WTC11 (cell line): ENCODE data around the gene MIX23. TPM values are rescaled to one million over a fixed set of nuclear protein-coding genes. Genes with fewer than 3 reads are reported as not detected.

Experiments used
- ATAC-seq: fragments of 200-7000 bp; cut with Tn5 transposase; 2 replicates; pipeline ENCODE4 v1.10.0; 2021; ENCODE audit warnings: mild to moderate bottlenecking, moderate library complexity
- CTCF ChIA-PET: fragments of 300-600 bp; sonication (Branson Sonifier 250); formaldehyde crosslinking; loops from one replicate; lab custom pipeline; 2021; ENCODE audit warnings: antibody characterized with exemption; lab: Charles Lee
- POLR2A ChIA-PET: fragments of 350-600 bp; sonication (Branson Sonifier 250); formaldehyde crosslinking; loops from one replicate; lab custom pipeline; 2021; ENCODE audit warnings: antibody characterized with exemption; lab: Charles Lee
- DNase-seq: peaks from one replicate; pipeline ENCODE4 v3.0.0; 2021; ENCODE audit warnings: low spot score
- H3K27ac Mint-ChIP-seq: 2 replicates; pipeline ENCODE4 v1.8.0; 2021; ENCODE audit warnings: mixed read lengths
- H3K27me3 Mint-ChIP-seq: 2 replicates; pipeline ENCODE4 v1.8.0; 2021; ENCODE audit warnings: low read depth, mild to moderate bottlenecking, moderate library complexity, mixed read lengths
- H3K36me3 Mint-ChIP-seq: 2 replicates; pipeline ENCODE4 v1.8.0; 2021; ENCODE audit warnings: mixed read lengths
- H3K4me1 Mint-ChIP-seq: 2 replicates; pipeline ENCODE4 v1.8.0; 2022; ENCODE audit warnings: mixed read lengths
- H3K4me3 Mint-ChIP-seq: 2 replicates; pipeline ENCODE4 v1.8.0; 2021; ENCODE audit warnings: mild to moderate bottlenecking, moderate library complexity, mixed read lengths
- H3K9me3 Mint-ChIP-seq: 2 replicates; pipeline ENCODE4 v1.8.0; 2021; ENCODE audit warnings: mixed read lengths
- CREB1 ChIP-seq: sonication (generic); formaldehyde crosslinking; IDR thresholded peaks from 2 replicates; pipeline ENCODE4 v1.8.0; 2023; ENCODE audit warnings: mild to moderate bottlenecking, missing genetic modification reagents
- IRF2 ChIP-seq: sonication (generic); formaldehyde crosslinking; IDR thresholded peaks from 2 replicates; pipeline ENCODE4 v1.8.0; 2022; ENCODE audit warnings: low read depth, missing genetic modification reagents, borderline replicate concordance
- NFE2L1 ChIP-seq: sonication (generic); formaldehyde crosslinking; IDR thresholded peaks from 2 replicates; pipeline ENCODE4 v1.8.1; 2023; ENCODE audit warnings: missing genetic modification reagents
- NR2C2 ChIP-seq: sonication (generic); formaldehyde crosslinking; IDR thresholded peaks from 2 replicates; pipeline ENCODE4 v1.8.0; 2022; ENCODE audit warnings: mild to moderate bottlenecking, missing genetic modification reagents
- OVOL2 ChIP-seq: fragments of 250-450 bp; sonication (Bioruptor Pico); IDR thresholded peaks from 2 replicates; pipeline ENCODE4 v1.9.0; 2021; ENCODE audit warnings: mild to moderate bottlenecking, borderline replicate concordance
- TCF7 ChIP-seq: sonication (generic); formaldehyde crosslinking; IDR thresholded peaks from 2 replicates; pipeline ENCODE4 v1.8.0; 2022; ENCODE audit warnings: mild to moderate bottlenecking, low read depth, missing genetic modification reagents, moderate library complexity
- TEAD1 ChIP-seq: sonication (generic); formaldehyde crosslinking; IDR thresholded peaks from 2 replicates; pipeline ENCODE4 v1.8.0; 2022; ENCODE audit warnings: mild to moderate bottlenecking, missing genetic modification reagents
- ZNF416 ChIP-seq: fragments of 250-450 bp; sonication (Bioruptor Pico); IDR thresholded peaks from 2 replicates; pipeline ENCODE4 v1.9.0; 2021; ENCODE audit warnings: mild to moderate bottlenecking, inconsistent platforms
- total RNA-seq: library from RNA; stranded (reverse); gene quantifications from 3 replicates; pipeline ENCODE4 v1.2.3, GENCODE V29; 2021
- TF ChIP-seq, protein P1 (sequence below): sonication (generic); formaldehyde crosslinking; conservative IDR thresholded peaks from 2 replicates; pipeline ENCODE4 v1.8.1; 2022; ENCODE audit warnings: mild to moderate bottlenecking, missing genetic modification reagents
- TF ChIP-seq, protein P2 (sequence below): sonication (generic); formaldehyde crosslinking; IDR thresholded peaks from 2 replicates; pipeline ENCODE4 v1.8.1; 2022; ENCODE audit warnings: mild to moderate bottlenecking, moderate library complexity, missing genetic modification reagents
- TF ChIP-seq, protein P3 (sequence below): sonication (generic); formaldehyde crosslinking; IDR thresholded peaks from 2 replicates; pipeline ENCODE4 v1.8.0; 2022; ENCODE audit warnings: missing genetic modification reagents
- TF ChIP-seq, protein P4 (sequence below): sonication (generic); formaldehyde crosslinking; IDR thresholded peaks from 2 replicates; pipeline ENCODE4 v1.8.0; 2022; ENCODE audit warnings: mild to moderate bottlenecking, missing genetic modification reagents
- TF ChIP-seq, protein P5 (sequence below): sonication (generic); formaldehyde crosslinking; IDR thresholded peaks from 2 replicates; pipeline ENCODE4 v1.8.1; 2023; ENCODE audit warnings: mild to moderate bottlenecking, missing genetic modification reagents
- TF ChIP-seq, protein P6 (sequence below): fragments of 250-450 bp; sonication (Bioruptor Pico); IDR thresholded peaks from 2 replicates; pipeline ENCODE4 v1.9.0; 2021; ENCODE audit warnings: mild to moderate bottlenecking
- TF ChIP-seq, protein P7 (sequence below): fragments of 250-450 bp; sonication (Bioruptor Pico); IDR thresholded peaks from 2 replicates; pipeline ENCODE4 v2.1.2; 2022; ENCODE audit warnings: mild to moderate bottlenecking, moderate library complexity
- TF ChIP-seq, protein P8 (sequence below): sonication (generic); formaldehyde crosslinking; IDR thresholded peaks from 2 replicates; pipeline ENCODE4 v1.8.1; 2023; ENCODE audit warnings: mild to moderate bottlenecking, missing genetic modification reagents, moderate library complexity

MIX23 gene
- total RNA-seq, 1 experiment from 2014 or later, result 81.7 TPM

DNA sequence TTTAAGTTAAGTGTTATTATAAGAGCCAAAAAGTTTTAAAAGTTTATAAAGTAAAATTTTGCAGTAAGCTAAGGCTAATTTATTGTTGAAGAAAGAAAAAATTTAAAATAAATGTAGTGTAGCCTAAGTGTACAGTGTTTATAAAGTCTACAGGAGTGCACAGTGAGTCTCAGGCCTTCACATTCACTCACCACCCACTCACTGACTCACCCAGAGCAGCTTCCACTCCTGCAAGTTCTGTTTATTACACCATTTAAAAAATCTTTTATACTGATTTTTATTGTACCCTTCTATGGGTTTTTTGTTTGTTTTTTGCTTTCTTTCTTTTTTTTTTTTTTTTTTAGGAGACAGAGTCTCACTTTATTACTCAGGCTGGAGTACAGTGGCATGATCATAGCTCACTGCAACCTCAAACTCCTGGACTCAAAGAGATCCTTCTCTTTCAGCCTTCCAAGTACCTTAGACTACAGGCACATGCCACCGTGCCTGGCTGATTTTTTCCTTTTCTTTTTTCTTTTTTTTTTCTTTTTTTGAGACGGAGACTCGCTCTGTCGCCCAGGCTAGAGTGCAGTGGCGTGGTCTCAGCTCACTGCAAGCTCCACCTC is 32.1 kb downstream of the MIX23 start:
- TF ChIP-seq IRF2 (no peak), TEAD1 (CRISPR knock-in tag) (no peak), CREB1 (CRISPR knock-in tag) (no peak)
- TF ChIP-seq, protein P1, sequence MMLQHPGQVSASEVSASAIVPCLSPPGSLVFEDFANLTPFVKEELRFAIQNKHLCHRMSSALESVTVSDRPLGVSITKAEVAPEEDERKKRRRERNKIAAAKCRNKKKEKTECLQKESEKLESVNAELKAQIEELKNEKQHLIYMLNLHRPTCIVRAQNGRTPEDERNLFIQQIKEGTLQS (CRISPR knock-in tag), result no peak
- TF ChIP-seq, protein P2, sequence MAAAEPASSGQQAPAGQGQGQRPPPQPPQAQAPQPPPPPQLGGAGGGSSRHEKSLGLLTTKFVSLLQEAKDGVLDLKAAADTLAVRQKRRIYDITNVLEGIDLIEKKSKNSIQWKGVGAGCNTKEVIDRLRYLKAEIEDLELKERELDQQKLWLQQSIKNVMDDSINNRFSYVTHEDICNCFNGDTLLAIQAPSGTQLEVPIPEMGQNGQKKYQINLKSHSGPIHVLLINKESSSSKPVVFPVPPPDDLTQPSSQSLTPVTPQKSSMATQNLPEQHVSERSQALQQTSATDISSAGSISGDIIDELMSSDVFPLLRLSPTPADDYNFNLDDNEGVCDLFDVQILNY (CRISPR knock-in tag), result no peak
- TF ChIP-seq, protein P3, sequence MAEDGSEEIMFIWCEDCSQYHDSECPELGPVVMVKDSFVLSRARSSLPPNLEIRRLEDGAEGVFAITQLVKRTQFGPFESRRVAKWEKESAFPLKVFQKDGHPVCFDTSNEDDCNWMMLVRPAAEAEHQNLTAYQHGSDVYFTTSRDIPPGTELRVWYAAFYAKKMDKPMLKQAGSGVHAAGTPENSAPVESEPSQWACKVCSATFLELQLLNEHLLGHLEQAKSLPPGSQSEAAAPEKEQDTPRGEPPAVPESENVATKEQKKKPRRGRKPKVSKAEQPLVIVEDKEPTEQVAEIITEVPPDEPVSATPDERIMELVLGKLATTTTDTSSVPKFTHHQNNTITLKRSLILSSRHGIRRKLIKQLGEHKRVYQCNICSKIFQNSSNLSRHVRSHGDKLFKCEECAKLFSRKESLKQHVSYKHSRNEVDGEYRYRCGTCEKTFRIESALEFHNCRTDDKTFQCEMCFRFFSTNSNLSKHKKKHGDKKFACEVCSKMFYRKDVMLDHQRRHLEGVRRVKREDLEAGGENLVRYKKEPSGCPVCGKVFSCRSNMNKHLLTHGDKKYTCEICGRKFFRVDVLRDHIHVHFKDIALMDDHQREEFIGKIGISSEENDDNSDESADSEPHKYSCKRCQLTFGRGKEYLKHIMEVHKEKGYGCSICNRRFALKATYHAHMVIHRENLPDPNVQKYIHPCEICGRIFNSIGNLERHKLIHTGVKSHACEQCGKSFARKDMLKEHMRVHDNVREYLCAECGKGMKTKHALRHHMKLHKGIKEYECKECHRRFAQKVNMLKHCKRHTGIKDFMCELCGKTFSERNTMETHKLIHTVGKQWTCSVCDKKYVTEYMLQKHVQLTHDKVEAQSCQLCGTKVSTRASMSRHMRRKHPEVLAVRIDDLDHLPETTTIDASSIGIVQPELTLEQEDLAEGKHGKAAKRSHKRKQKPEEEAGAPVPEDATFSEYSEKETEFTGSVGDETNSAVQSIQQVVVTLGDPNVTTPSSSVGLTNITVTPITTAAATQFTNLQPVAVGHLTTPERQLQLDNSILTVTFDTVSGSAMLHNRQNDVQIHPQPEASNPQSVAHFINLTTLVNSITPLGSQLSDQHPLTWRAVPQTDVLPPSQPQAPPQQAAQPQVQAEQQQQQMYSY (CRISPR knock-in tag), result no peak
- no peak overlapping the region for H3K4me3 Mint-ChIP-seq
- peaks cover 2% of the 10 kb centered on the region; the same call in 1 of the 2 replicates for H3K27me3 Mint-ChIP-seq
- H3K36me3 Mint-ChIP-seq, result no peaks in the 10 kb centered on the region
- no peaks in the 10 kb centered on the region for H3K4me1 Mint-ChIP-seq
- ChIA-PET POLR2A (interaction anchor here (0.6 kb wide), 1 partner anchor 23 kb away, joined by 3 read pairs; no protein-coding TSS in a partner anchor), CTCF (interaction anchor here (0.6 to 0.9 kb wide), 2 partner anchors 249 to 363 kb away, joined by 3 read pairs; no protein-coding TSS in a partner anchor)
- peaks cover 10% of the 10 kb centered on the region for H3K9me3 Mint-ChIP-seq
- no peak overlapping the region for H3K27ac Mint-ChIP-seq
- no peak for ATAC-seq
- DNase-seq, result no peak

DNA sequence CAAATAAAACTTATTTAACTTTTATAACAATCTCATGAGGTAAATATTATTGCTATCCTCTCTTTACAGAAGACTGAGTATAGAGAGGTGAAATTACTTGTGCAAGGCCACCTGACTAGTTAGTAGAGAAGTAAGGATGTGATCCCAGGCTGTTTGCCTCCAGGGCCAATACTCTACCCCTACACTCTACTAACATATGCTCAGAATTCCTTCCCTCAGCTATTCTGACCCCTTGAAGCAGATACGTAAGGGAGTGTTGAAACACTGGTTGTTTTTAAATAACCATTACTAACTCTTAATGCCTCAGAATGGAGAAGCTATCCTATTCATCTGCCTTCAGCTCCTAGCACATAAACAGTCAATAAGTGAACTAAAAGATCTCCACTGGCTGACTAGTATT is 33.9 kb downstream of the MIX23 start:
- TF ChIP-seq, protein P4, sequence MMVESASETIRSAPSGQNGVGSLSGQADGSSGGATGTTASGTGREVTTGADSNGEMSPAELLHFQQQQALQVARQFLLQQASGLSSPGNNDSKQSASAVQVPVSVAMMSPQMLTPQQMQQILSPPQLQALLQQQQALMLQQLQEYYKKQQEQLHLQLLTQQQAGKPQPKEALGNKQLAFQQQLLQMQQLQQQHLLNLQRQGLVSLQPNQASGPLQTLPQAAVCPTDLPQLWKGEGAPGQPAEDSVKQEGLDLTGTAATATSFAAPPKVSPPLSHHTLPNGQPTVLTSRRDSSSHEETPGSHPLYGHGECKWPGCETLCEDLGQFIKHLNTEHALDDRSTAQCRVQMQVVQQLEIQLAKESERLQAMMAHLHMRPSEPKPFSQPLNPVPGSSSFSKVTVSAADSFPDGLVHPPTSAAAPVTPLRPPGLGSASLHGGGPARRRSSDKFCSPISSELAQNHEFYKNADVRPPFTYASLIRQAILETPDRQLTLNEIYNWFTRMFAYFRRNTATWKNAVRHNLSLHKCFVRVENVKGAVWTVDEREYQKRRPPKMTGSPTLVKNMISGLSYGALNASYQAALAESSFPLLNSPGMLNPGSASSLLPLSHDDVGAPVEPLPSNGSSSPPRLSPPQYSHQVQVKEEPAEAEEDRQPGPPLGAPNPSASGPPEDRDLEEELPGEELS (CRISPR knock-in tag), result no peak
- TF ChIP-seq OVOL2 (CRISPR knock-in tag), result no peak
- no peak for TF ChIP-seq ZNF416
- no peak for TF ChIP-seq NFE2L1
- no peak for TF ChIP-seq TCF7 (CRISPR knock-in tag)
- TF ChIP-seq, all 79 proteins: peak for 0
- no peaks in the 10 kb centered on the region for H3K36me3 Mint-ChIP-seq
- H3K9me3 Mint-ChIP-seq, result peaks cover 16% of the 10 kb centered on the region
- ChIA-PET POLR2A (interaction anchor here (0.7 kb wide), 1 partner anchor 219 kb away, joined by 6 read pairs; no protein-coding TSS in a partner anchor), CTCF (no interaction called here)
- ATAC-seq, result no peak
- no peak for DNase-seq
- no peak overlapping the region for H3K27ac Mint-ChIP-seq
- no peaks in the 10 kb centered on the region for H3K4me1 Mint-ChIP-seq
- H3K4me3 Mint-ChIP-seq, result no peak overlapping the region
- H3K27me3 Mint-ChIP-seq, result peaks cover 2% of the 10 kb centered on the region

DNA sequence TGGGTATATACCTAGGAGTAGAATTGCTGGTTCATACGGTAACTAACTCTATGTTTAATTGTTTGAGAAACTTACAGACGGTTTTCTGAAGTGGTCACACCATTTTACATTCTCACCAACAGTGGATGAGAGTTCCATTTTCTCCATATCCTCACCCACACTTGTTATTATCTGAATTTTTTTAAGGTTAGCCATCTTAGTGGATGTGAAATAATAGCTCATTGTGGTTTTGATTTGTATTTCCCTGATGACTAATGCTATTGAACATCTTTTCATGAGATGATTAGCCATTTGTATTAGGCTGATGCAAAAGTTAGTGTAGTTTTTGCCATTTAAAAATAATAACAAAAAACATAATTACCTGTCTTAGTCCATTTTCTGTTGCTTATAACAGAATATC is 39.4 kb downstream of the MIX23 start:
- no peak for ATAC-seq
- TF ChIP-seq, protein P5, sequence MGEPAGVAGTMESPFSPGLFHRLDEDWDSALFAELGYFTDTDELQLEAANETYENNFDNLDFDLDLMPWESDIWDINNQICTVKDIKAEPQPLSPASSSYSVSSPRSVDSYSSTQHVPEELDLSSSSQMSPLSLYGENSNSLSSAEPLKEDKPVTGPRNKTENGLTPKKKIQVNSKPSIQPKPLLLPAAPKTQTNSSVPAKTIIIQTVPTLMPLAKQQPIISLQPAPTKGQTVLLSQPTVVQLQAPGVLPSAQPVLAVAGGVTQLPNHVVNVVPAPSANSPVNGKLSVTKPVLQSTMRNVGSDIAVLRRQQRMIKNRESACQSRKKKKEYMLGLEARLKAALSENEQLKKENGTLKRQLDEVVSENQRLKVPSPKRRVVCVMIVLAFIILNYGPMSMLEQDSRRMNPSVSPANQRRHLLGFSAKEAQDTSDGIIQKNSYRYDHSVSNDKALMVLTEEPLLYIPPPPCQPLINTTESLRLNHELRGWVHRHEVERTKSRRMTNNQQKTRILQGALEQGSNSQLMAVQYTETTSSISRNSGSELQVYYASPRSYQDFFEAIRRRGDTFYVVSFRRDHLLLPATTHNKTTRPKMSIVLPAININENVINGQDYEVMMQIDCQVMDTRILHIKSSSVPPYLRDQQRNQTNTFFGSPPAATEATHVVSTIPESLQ (CRISPR knock-in tag), result no peak
- no peak for TF ChIP-seq OVOL2 (CRISPR knock-in tag)
- TF ChIP-seq NR2C2 (CRISPR knock-in tag), result no peak
- TF ChIP-seq, protein P6, sequence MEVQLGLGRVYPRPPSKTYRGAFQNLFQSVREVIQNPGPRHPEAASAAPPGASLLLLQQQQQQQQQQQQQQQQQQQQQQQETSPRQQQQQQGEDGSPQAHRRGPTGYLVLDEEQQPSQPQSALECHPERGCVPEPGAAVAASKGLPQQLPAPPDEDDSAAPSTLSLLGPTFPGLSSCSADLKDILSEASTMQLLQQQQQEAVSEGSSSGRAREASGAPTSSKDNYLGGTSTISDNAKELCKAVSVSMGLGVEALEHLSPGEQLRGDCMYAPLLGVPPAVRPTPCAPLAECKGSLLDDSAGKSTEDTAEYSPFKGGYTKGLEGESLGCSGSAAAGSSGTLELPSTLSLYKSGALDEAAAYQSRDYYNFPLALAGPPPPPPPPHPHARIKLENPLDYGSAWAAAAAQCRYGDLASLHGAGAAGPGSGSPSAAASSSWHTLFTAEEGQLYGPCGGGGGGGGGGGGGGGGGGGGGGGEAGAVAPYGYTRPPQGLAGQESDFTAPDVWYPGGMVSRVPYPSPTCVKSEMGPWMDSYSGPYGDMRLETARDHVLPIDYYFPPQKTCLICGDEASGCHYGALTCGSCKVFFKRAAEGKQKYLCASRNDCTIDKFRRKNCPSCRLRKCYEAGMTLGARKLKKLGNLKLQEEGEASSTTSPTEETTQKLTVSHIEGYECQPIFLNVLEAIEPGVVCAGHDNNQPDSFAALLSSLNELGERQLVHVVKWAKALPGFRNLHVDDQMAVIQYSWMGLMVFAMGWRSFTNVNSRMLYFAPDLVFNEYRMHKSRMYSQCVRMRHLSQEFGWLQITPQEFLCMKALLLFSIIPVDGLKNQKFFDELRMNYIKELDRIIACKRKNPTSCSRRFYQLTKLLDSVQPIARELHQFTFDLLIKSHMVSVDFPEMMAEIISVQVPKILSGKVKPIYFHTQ (CRISPR knock-in tag), result no peak
- TF ChIP-seq, protein P7, sequence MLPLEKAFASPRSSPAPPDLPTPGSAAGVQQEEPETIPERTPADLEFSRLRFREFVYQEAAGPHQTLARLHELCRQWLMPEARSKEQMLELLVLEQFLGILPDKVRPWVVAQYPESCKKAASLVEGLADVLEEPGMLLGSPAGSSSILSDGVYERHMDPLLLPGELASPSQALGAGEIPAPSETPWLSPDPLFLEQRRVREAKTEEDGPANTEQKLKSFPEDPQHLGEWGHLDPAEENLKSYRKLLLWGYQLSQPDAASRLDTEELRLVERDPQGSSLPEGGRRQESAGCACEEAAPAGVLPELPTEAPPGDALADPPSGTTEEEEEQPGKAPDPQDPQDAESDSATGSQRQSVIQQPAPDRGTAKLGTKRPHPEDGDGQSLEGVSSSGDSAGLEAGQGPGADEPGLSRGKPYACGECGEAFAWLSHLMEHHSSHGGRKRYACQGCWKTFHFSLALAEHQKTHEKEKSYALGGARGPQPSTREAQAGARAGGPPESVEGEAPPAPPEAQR (CRISPR knock-in tag), result no peak
- TF ChIP-seq, protein P8, sequence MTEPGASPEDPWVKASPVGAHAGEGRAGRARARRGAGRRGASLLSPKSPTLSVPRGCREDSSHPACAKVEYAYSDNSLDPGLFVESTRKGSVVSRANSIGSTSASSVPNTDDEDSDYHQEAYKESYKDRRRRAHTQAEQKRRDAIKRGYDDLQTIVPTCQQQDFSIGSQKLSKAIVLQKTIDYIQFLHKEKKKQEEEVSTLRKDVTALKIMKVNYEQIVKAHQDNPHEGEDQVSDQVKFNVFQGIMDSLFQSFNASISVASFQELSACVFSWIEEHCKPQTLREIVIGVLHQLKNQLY (CRISPR knock-in tag), result no peak

More for the DNA sequence above, 39.4 kb downstream of the MIX23 start:
- no peak for DNase-seq
- Mint-ChIP-seq H3K4me1 (no peaks in the 10 kb centered on the region), H3K4me3 (no peak overlapping the region), H3K27ac (no peak overlapping the region), H3K27me3 (peaks cover 7% of the 10 kb centered on the region), H3K9me3 (peaks cover 26% of the 10 kb centered on the region), H3K36me3 (peaks cover 3% of the 10 kb centered on the region; the same call in 1 of the 2 replicates)
- CTCF ChIA-PET, result no interaction called here
- POLR2A ChIA-PET, result no interaction called here
